IMR-90 (cell line): ENCODE data around the gene SPC25. TPM values are rescaled to one million over a fixed set of nuclear protein-coding genes. Genes with fewer than 3 reads are reported as not detected.

Source experiments
- ATAC-seq: fragments of 200-7000 bp; cut with Tn5 transposase; 2 replicates; pipeline ENCODE4 v1.9.1; 2020; ENCODE audit warnings: low read depth, mild to moderate bottlenecking, moderate library complexity
- BruUV-seq: library from RNA; stranded (reverse); fragments of 400-500 nt; replicated peaks from 2 replicates; lab custom pipeline; 2021; lab: Mats Ljungman, UMichigan
- CTCF ChIA-PET: fragments of 300-600 bp; formaldehyde crosslinking; extraction: SDS; loops from one replicate; lab custom pipeline; 2021; ENCODE audit warnings: antibody characterized with exemption; lab: Yijun Ruan, JAX
- POLR2A ChIA-PET: fragments of 300-600 bp; sonication (Branson Sonifier 250); formaldehyde crosslinking; loops from one replicate; lab custom pipeline; 2022; ENCODE audit warnings: antibody characterized with exemption; ENCODE audit not compliant: unreplicated experiment; lab: Charles Lee
- DNase-seq: peaks from one replicate; pipeline ENCODE4 v3.0.0; 2013
- H2AFZ ChIP-seq: replicated peaks from 2 replicates; pipeline ENCODE3; 2013; ENCODE audit warnings: low read length, mild to moderate bottlenecking; ENCODE audit not compliant: poor library complexity
- H2AK5ac ChIP-seq: 2 replicates; pipeline ENCODE4 v1.6.1; 2013; ENCODE audit warnings: low read depth, low read length, inconsistent platforms
- H2AK9ac ChIP-seq: replicated peaks from 2 replicates; pipeline ENCODE3; 2013; ENCODE audit warnings: mild to moderate bottlenecking, low read depth, low read length, moderate library complexity; ENCODE audit not compliant: poor library complexity
- H2BK120ac ChIP-seq: 2 replicates; pipeline ENCODE4 v1.6.1; 2013; ENCODE audit warnings: low read depth, low read length, inconsistent platforms
- H2BK15ac ChIP-seq: 3 replicates; pipeline ENCODE4 v1.6.1; 2013; ENCODE audit warnings: low read depth, low read length, inconsistent platforms
- H2BK20ac ChIP-seq: 2 replicates; pipeline ENCODE4 v1.6.1; 2013; ENCODE audit warnings: low read depth, mild to moderate bottlenecking, inconsistent platforms, low read length, moderate library complexity
- H2BK5ac ChIP-seq: 2 replicates; pipeline ENCODE4 v1.6.1; 2013; ENCODE audit warnings: mild to moderate bottlenecking, low read depth, low read length, inconsistent platforms; ENCODE audit not compliant: poor library complexity, severe bottlenecking
- H3K14ac ChIP-seq: replicated peaks from 2 replicates; pipeline ENCODE4 v1.6.1; 2013; ENCODE audit warnings: low read depth, low read length, inconsistent platforms
- H3K18ac ChIP-seq: 2 replicates; pipeline ENCODE4 v1.6.1; 2013; ENCODE audit warnings: low read depth, low read length, control low read depth
- H3K23ac ChIP-seq: 2 replicates; pipeline ENCODE4 v1.6.1; 2013; ENCODE audit warnings: low read depth, low read length, inconsistent platforms
- H3K27ac ChIP-seq: 2 replicates; pipeline ENCODE4 v1.5.1; 2013; ENCODE audit warnings: mild to moderate bottlenecking, control low read depth, low read length; ENCODE audit not compliant: insufficient read depth
- H3K27me3 ChIP-seq: 2 replicates; pipeline ENCODE4 v1.6.1; 2013; ENCODE audit warnings: low read length; ENCODE audit not compliant: control insufficient read depth, insufficient read depth
- H3K36me3 ChIP-seq: 2 replicates; pipeline ENCODE4 v1.6.1; 2013; ENCODE audit warnings: low read length, mixed read lengths; ENCODE audit not compliant: control insufficient read depth, insufficient read depth
- H3K4ac ChIP-seq: 2 replicates; pipeline ENCODE4 v1.6.1; 2013; ENCODE audit warnings: low read depth, low read length, inconsistent platforms
- H3K4me1 ChIP-seq: 2 replicates; pipeline ENCODE4 v1.6.1; 2013; ENCODE audit warnings: low read length, mixed read lengths; ENCODE audit not compliant: control insufficient read depth, insufficient read depth
- H3K4me2 ChIP-seq: 2 replicates; pipeline ENCODE4 v1.6.1; 2013; ENCODE audit warnings: low read depth, mild to moderate bottlenecking, control low read depth, low read length, moderate library complexity
- H3K4me3 ChIP-seq: 2 replicates; pipeline ENCODE4 v1.5.1; 2013; ENCODE audit warnings: low read depth, mild to moderate bottlenecking, control low read depth, low read length, moderate library complexity; ENCODE audit not compliant: insufficient read depth
- H3K56ac ChIP-seq: 2 replicates; pipeline ENCODE4 v1.6.1; 2013; ENCODE audit warnings: low read length, inconsistent platforms; ENCODE audit not compliant: insufficient read depth; ENCODE audit errors: extremely low read depth
- H3K79me1 ChIP-seq, 2 experiments: 2 replicates each; pipeline ENCODE4 v1.6.1; 2013; ENCODE audit warnings: low read length in 2 of 2, inconsistent platforms in 1 of 2, low read depth in 1 of 2
- H3K9ac ChIP-seq: 2 replicates; pipeline ENCODE4 v1.6.1; 2013; ENCODE audit warnings: low read depth, low read length, control low read depth
- H3K9me1 ChIP-seq: 2 replicates; pipeline ENCODE4 v1.6.1; 2013; ENCODE audit warnings: low read length, inconsistent platforms; ENCODE audit not compliant: insufficient read depth
- H3K9me3 ChIP-seq: 2 replicates; pipeline ENCODE4 v1.6.1; 2013; ENCODE audit warnings: low read length; ENCODE audit not compliant: control insufficient read depth, insufficient read depth
- H4K20me1 ChIP-seq: 2 replicates; pipeline ENCODE4 v1.6.1; 2013; ENCODE audit warnings: low read length, inconsistent platforms; ENCODE audit not compliant: insufficient read depth
- H4K5ac ChIP-seq: 2 replicates; pipeline ENCODE4 v1.6.1; 2013; ENCODE audit warnings: mild to moderate bottlenecking, low read depth, low read length, control low read depth
- H4K8ac ChIP-seq, 2 experiments: 2 replicates each; pipeline ENCODE4 v1.6.1; 2013; ENCODE audit warnings: low read depth in 2 of 2, low read length in 2 of 2, control low read depth in 1 of 2, inconsistent platforms in 1 of 2
- H4K91ac ChIP-seq: 2 replicates; pipeline ENCODE4 v1.6.1; 2013; ENCODE audit warnings: low read depth, low read length, inconsistent platforms; ENCODE audit not compliant: insufficient read depth
- CEBPB ChIP-seq: IDR thresholded peaks from 2 replicates; pipeline ENCODE4 v1.6.1; 2012; ENCODE audit warnings: low read depth, low read length, improper control_type of control experiment
- MAFK ChIP-seq: IDR thresholded peaks from 2 replicates; pipeline ENCODE4 v1.6.1; 2012; ENCODE audit warnings: low read depth, low read length, improper control_type of control experiment
- MAZ ChIP-seq: IDR thresholded peaks from 2 replicates; pipeline ENCODE4 v1.6.1; 2012; ENCODE audit warnings: low read depth, mild to moderate bottlenecking, low read length, improper control_type of control experiment, moderate library complexity, borderline replicate concordance
- POLR2A ChIP-seq: IDR thresholded peaks from 2 replicates; pipeline ENCODE4 v1.6.1; 2012; ENCODE audit warnings: mild to moderate bottlenecking, low read depth, low read length
- RAD21 ChIP-seq: IDR thresholded peaks from 2 replicates; pipeline ENCODE4 v1.6.1; 2012; ENCODE audit warnings: low read length, improper control_type of control experiment
- RCOR1 ChIP-seq: IDR thresholded peaks from 2 replicates; pipeline ENCODE4 v1.6.1; 2012; ENCODE audit warnings: mild to moderate bottlenecking, low read length, improper control_type of control experiment; ENCODE audit not compliant: insufficient replicate concordance
- dilution Hi-C: fragments of 300-500 bp; cut with HindIII; formaldehyde crosslinking; loops from one replicate; pipeline ENCODE4 v1.14.3; 2018; ENCODE audit warnings: low sequenced_read_pairs; ENCODE audit not compliant: unreplicated experiment
- in situ Hi-C: fragments of 300-500 bp; cut with MboI; formaldehyde crosslinking; loops from 3 replicates; pipeline ENCODE4 v1.14.3; 2019; ENCODE audit warnings: low sequenced_read_pairs, inconsistent platforms, mixed read lengths
- intact Hi-C: fragments of 100-400 bp; cut with micrococcal nuclease; formaldehyde crosslinking; loops from 2 replicates; pipeline ENCODE4 v1.10.0; 2022
- polyA plus RNA-seq, 3 experiments: library from polyadenylated mRNA; depleted of rRNA; stranded (reverse); fragments of >200 nt; gene quantifications; 2 replicates each; pipeline ENCODE4 v1.2.3, GENCODE V29; 2012; ENCODE audit warnings: low replicate concordance in 1 of 3
- total RNA-seq: library from RNA; depleted of rRNA; stranded (reverse); fragments of >200 nt; gene quantifications from 2 replicates; pipeline ENCODE4 v1.2.3, GENCODE V29; 2012
- TF ChIP-seq, protein P1 (sequence below): fragments of 150-350 bp; IDR thresholded peaks from 2 replicates; pipeline ENCODE4 v1.6.1; 2016; ENCODE audit warnings: low read depth, mild to moderate bottlenecking, low read length, moderate library complexity, borderline replicate concordance
- TF ChIP-seq, protein P2 (sequence below): fragments of 150-350 bp; IDR thresholded peaks from 2 replicates; pipeline ENCODE4 v1.6.1; 2017; ENCODE audit warnings: mild to moderate bottlenecking, antibody characterized with exemption, low read length, low read depth

Gene SPC25
- total and polyA plus RNA-seq, 2 of the 4 experiments (the other 2 are of a cell fraction) = 2.0 to 7.1 TPM

DNA sequence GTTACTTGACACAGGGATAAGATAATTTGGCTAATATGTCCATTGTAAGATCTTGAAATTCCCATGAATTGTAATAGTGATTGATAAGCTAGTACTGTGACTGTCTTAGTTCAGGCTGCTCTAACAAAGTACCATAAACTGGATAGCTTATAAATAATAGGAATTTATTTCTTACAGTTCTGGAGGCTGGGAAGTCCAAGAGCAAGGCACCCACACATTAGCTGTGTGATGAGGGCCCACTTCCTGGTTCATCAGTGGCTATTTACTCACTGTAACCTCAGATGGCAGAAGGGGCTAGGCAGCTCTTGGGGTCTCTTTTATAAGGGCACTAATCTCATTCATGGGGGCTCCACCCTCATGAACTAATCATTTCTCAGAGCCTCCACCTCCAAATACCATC is 59.3 kb downstream of the SPC25 start:
- Histone ChIP-seq H4K91ac (no peak overlapping the region), H2AFZ (no peak overlapping the region), H3K36me3 (no peaks in the 10 kb centered on the region), H2BK20ac (no peak overlapping the region), H3K4me3 (no peak overlapping the region), H2AK9ac (no peak overlapping the region), H3K14ac (no peak overlapping the region), H3K9me1 (no peaks in the 10 kb centered on the region), H3K4me2 (no peak overlapping the region), H3K9me3 (no peaks in the 10 kb centered on the region; the same call in 1 of the 2 replicates), H3K27me3 (no peaks in the 10 kb centered on the region), H3K4ac (no peak overlapping the region), H3K27ac (no peak overlapping the region), H3K18ac (no peak overlapping the region), H2BK15ac (no peak overlapping the region), H2BK120ac (no peak overlapping the region), H3K4me1 (no peaks in the 10 kb centered on the region), H4K5ac (no peak overlapping the region), H3K9ac (no peak overlapping the region), H3K23ac (no peak overlapping the region), H4K8ac (no peak overlapping the region), H2BK5ac (no peak overlapping the region), H3K79me1 (no peaks in the 10 kb centered on the region), H3K56ac (no peak overlapping the region), H2AK5ac (no peak overlapping the region), H4K20me1 (no peaks in the 10 kb centered on the region)
- ATAC-seq (no peak), DNase-seq (no peak)
- intact Hi-C loops (no loop called here), in situ Hi-C loops (no loop called here), dilution Hi-C loops (no loop called here)
- no peak for TF ChIP-seq POLR2A
- TF ChIP-seq MAZ = no peak
- TF ChIP-seq, protein P1, sequence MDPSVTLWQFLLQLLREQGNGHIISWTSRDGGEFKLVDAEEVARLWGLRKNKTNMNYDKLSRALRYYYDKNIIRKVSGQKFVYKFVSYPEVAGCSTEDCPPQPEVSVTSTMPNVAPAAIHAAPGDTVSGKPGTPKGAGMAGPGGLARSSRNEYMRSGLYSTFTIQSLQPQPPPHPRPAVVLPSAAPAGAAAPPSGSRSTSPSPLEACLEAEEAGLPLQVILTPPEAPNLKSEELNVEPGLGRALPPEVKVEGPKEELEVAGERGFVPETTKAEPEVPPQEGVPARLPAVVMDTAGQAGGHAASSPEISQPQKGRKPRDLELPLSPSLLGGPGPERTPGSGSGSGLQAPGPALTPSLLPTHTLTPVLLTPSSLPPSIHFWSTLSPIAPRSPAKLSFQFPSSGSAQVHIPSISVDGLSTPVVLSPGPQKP = no peak
- TF ChIP-seq RCOR1 = no peak
- TF ChIP-seq RAD21 = no peak
- TF ChIP-seq CEBPB = no peak
- TF ChIP-seq, protein P2, sequence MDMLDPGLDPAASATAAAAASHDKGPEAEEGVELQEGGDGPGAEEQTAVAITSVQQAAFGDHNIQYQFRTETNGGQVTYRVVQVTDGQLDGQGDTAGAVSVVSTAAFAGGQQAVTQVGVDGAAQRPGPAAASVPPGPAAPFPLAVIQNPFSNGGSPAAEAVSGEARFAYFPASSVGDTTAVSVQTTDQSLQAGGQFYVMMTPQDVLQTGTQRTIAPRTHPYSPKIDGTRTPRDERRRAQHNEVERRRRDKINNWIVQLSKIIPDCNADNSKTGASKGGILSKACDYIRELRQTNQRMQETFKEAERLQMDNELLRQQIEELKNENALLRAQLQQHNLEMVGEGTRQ = no peak
- TF ChIP-seq MAFK = no peak
- POLR2A ChIA-PET = no interaction called here
- CTCF ChIA-PET = no interaction called here
- no TSS peak for BruUV-seq
